Measurements from ENCODE around the gene FEZ2.

GRCh38 chr2:36549165-36549574 is 48.8 kb downstream of the FEZ2 start:
- TF ChIP-seq, protein P1, sequence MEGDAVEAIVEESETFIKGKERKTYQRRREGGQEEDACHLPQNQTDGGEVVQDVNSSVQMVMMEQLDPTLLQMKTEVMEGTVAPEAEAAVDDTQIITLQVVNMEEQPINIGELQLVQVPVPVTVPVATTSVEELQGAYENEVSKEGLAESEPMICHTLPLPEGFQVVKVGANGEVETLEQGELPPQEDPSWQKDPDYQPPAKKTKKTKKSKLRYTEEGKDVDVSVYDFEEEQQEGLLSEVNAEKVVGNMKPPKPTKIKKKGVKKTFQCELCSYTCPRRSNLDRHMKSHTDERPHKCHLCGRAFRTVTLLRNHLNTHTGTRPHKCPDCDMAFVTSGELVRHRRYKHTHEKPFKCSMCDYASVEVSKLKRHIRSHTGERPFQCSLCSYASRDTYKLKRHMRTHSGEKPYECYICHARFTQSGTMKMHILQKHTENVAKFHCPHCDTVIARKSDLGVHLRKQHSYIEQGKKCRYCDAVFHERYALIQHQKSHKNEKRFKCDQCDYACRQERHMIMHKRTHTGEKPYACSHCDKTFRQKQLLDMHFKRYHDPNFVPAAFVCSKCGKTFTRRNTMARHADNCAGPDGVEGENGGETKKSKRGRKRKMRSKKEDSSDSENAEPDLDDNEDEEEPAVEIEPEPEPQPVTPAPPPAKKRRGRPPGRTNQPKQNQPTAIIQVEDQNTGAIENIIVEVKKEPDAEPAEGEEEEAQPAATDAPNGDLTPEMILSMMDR (IDR thresholded peaks at IDR 0.05 in 2 of 3, conservative IDR thresholded peaks at IDR 0.05 in 1 of 3; ENCODE audit: borderline replicate concordance in 1 of 3, insufficient read depth in 1 of 3, low read depth in 2 of 3, low read length in 2 of 3), result no peak
- TF ChIP-seq YY1 (IDR thresholded peaks at IDR 0.05; ENCODE audit: extremely low read depth, insufficient replicate concordance, low read depth, low read length), result no peak
- no peak for TF ChIP-seq EZH2 (IDR thresholded peaks at IDR 0.05)
- TF ChIP-seq CEBPB (IDR thresholded peaks at IDR 0.05; ENCODE audit: low read depth), result no peak
